Esophagus muscularis mucosa (tissue), 4 donors: ENCODE results near the gene NSD1.

ENCODE experiments used
- CTCF ChIP-seq, 3 experiments: fragments of 200-600 bp in 2 of 3; fragments of 450-650 bp in 1 of 3; sonication (generic) in 2 of 3; IDR thresholded peaks; one replicate each; pipeline ENCODE4 v1.5.1; 2017 to 2019; ENCODE audit warnings: antibody characterized with exemption in 3 of 3, mild to moderate bottlenecking in 2 of 3, moderate library complexity in 1 of 3
- EP300 ChIP-seq: sonication (generic); formaldehyde crosslinking; IDR thresholded peaks from one replicate; pipeline ENCODE4 v1.6.1; 2017; ENCODE audit warnings: antibody characterized with exemption
- POLR2A ChIP-seq: fragments of 450-650 bp; IDR thresholded peaks from one replicate; pipeline ENCODE4 v1.6.1; 2017; ENCODE audit warnings: antibody characterized with exemption, moderate library complexity, mild to moderate bottlenecking, low read depth
- POLR2AphosphoS5 ChIP-seq, 2 donors: sonication (generic); formaldehyde crosslinking; IDR thresholded peaks; one replicate each; pipeline ENCODE4 v1.6.1; 2017; ENCODE audit warnings: antibody characterized with exemption in 2 of 2

- peak in 1 of 3 experiments; percentile 15 for TF ChIP-seq CTCF (IDR thresholded peaks at IDR 0.05)
- TF ChIP-seq POLR2A: no peak
- no peak for TF ChIP-seq EP300
- TF ChIP-seq POLR2AphosphoS5 (IDR thresholded peaks at IDR 0.05): no peak
Measured at GRCh38 chr5:177133096-177133852, at the start of gene NSD1.
